Inflammatory macrophage (primary cell): Measurements from ENCODE around the gene ACOT13.
"Not testable (repeated sequence)": the region's sequence is repeated elsewhere in the genome, so short reads cannot be mapped to it uniquely, and the experiment has no call there.

Source experiments
- DNase-seq, 2 donors: peaks; one replicate each; pipeline ENCODE4 v3.0.0-alpha.2; 2020 to 2022

Gene ACOT13

GRCh38 chr6:24692848-24693592 lies 26.1 kb downstream of the ACOT13 start:
- no peak for DNase-seq

GRCh38 chr6:24694198-24694597 lies 27.3 kb downstream of the ACOT13 start:
- DNase-seq = no peak

- DNase-seq = peak; percentile 22 to 59
Measured at GRCh38 chr6:24695635-24696034, 28.8 kb downstream of the ACOT13 start.

DNA sequence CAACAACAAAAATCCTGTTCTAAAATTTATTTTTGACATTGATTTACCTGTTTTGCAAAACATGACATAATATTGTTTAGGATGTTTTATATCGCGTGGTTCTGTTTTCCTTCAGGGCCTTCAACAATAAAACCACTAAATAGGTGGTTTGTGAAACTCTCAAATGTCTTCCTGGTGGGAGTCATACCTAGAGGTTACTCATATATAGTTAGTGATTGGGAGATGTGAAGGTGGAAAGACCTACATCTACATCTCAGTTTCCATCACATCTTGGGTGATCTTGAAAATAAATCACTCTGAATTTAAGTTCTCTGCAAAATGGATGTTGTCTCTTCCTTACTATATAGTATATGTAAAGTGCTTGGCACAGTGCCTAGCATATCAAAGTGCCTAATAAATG lies 29.2 kb downstream of the ACOT13 start:
- no peak for DNase-seq

DNA sequence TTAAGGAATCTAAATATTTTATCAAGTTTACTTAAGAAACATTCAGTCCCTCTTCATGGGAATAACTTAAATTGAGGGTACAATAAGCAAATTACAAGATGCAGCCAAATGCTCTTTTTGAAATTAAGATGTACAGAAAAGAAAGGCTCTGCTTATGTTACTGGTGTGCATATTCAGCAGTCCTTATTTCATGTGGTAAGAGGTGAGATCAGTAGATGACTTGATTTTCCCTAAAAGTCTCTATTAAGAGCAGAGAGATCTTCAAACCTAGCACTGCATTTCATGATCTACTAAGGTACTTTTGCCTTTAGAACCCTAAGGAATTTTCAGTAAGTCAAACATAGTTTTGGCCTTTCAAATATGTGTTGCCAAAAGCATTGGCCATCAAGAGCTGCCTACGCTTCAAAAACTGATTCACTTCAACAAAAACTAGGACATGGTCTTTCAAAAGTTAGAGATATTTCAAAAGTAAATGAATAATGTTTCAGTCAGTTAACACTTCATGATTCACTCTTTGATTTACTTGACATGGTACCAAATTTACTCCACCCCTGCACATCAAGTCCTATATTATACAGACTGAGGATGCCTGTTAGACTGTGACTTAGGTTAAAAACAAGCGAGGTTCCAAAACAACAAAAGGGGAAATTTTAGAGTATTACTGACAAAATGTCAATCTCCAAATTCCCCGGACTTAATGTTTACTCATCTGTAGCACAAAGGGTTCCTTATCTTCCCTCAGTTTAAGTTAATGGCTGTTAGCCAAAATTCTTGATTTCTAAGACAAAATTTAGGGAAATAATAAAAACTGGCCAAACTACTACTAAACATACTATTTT lies 32.9 kb downstream of the ACOT13 start:
- no peak for DNase-seq

DNA sequence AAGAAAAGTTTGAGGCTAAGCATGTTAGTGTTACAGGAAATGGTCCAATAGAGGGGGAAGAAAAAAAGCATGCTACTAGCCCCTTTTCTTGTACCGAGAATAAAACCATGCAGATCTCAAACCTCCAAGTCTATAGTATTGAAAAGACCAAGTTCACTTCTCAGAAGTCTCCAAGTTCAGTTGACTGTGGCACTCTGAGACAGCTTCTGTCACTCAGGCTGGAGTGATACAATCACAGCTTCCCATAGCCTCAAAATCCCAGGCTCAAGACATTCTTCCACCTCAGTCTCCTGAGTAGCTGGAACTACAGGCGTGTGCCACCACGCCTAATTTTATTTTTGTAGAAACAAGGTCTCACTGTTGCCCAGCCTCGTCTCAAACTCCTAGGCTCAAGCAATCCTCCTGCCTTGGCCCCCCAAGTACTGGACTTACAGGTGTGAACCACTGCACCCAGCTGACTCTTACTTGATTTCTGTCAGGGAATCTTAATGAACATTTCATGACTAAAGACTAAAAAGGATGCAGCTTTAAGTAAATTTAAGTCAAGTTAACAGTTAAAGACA lies 35.9 kb downstream of the ACOT13 start:
- DNase-seq = no peak

GRCh38 chr6:24704468-24704867 lies 37.6 kb downstream of the ACOT13 start:
- DNase-seq = no peak

DNA sequence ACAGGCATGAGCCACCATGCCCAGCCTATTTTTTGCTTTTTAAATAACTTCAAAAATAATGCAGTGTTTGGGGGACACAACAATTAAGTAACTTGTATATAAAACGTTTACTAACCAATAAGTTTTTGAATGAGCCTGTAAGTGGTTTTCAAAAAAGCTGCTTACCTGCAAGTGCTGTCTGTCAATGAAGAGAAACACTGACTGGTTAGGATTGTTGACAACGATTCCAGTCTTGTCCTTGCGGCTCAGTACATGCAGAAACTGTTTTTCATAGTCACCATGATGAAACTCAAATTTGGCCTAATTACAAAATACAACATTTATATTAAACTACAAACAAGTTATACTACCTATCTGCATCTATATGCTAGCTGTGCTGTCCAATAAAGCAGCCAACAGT lies 41.7 kb downstream of the ACOT13 start:
- DNase-seq = no peak

- DNase-seq = no peak
Measured at GRCh38 chr6:24709014-24709711, 42.3 kb downstream of the ACOT13 start.

DNA sequence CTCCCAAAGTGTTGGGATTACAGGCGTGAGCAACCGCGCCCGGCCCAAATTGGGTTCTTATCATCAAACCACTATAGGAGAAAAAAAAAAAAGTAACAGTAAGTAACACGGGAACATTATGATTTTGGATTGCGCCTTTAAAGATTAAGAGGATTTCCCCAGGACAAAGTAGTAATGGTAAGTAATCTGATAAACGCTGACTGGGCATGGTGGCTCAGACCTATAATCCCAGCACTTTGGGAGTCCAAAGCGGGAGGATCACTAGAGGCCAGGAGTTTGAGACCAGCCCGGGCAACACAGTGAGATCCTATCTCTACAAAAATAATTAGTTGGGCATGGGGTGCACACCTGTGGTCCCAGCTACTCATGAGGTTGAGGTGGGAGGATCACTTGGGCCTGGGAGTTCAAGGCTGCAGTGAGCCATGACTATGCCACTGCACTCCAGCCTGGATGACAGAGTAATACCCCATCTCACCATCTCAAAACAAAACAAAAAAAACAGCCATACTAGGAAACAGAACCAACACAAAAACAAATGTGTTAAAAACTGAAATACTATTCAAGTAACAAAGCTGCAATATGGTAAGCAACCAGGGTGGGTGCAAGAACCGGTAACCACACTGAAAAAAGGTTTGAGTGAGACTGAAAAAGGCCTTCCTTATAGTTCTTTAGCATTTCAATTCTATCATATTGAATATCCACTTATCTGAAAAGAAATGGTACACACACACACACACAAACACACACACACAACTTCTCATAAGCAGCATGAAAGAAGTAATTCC lies 43.8 kb downstream of the ACOT13 start:
- no peak for DNase-seq

DNA sequence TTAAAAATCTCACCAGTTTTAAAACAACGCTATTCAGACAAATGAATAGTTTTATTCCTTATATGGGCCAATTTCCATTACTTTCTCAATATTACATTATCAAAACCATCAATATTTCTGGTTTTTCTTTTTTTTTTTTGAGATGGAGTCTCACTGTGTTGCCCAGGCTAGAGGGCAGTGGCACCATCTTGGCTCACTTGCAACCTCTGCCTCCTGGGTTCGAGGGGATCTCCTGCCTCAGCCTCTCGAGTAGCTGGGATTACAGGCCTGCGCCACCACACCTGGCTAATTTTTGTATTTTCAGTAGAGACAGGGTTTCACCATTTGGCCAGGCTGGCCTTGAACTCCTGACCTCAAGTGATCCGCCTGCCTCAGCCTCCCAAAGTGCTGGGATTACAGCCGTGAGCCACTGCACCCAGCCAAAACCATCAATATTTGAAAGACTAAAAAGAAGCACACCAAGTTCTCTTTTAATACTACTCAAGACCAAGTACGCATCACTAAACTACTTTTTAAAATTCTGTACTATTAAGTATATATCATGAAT lies 49.8 kb downstream of the ACOT13 start:
- DNase-seq = not testable (repeated sequence)

GRCh38 chr6:24718449-24719124 lies 51.7 kb downstream of the ACOT13 start:
- DNase-seq = peak in 1 of 2 donors; percentile 18

GRCh38 chr6:24719125-24719971 lies 52.5 kb downstream of the ACOT13 start, which contains the start of gene C6orf62:
Gene C6orf62, minus strand, starts transcription at chr6:24719154. Its CDS starts 486 bp downstream, at chr6:24718668.
- DNase-seq = peak; percentile 80 to 89

DNA sequence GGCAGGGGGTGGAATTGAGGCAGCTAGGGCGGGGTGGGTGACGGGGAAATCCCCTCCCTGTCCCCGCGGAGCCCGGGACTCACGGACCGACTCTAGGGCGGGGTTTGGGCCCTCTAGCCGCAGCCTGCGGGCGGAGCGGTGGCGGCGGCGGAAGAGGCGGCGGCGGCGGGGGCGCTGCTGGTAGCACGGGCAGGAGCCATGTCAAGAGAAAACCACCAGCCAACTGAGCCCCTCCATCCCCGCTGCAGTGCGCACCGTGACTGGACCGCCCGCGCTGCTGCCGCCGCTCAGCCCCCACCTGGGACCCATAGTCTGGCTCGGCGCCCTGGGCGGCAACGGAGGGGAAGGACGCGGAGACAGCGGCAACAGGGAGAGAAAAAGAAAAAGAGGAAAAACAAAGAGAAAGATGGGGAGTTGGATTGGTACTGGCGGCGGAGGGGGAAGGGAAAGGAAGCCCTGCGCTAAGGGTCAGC lies 53.3 kb downstream of the ACOT13 start:
- DNase-seq = peak; percentile 77 to 81

DNA sequence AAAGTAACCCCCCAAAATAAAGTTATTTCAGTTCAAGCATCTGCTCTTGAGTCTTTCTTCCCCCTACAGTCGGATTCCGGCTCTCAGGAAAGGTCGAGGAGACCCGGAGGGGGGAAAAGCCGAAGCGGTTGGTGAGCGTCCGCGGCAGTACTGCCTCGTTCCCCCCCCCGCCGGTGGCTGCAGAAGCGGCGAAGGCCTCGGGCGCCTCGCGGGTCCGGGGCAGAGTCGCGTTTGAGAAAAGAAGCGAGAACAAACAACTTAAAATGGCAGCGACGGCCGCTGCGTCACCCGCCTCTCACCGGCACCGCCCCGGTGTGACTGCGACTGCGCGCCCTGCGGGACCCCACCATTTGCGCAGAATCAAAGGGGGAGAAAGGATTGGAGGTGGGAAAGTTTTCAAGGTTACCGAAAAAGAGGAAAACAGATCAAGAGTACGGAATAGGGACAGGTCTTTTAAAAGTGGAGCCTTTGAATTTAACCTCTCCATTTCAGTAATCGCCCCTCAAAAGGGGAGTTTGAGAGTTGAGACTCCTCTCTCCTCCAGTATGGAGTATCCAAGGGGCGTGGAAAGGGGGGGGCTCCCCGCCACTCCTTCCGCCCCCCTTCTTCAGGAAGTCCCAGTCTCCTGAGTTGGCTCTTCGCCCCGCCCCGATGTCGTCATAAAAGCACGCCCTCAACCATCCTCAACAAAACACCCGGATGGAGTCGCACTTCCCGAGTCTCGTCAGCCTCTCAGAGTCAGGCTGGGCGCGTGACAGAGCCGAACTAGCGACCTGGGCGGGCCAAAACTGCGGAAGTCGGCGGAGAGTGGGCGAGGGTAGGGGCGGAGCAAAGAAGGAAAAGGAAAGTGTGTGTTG lies 54.0 kb downstream of the ACOT13 start:
- DNase-seq = peak; percentile 100

DNA sequence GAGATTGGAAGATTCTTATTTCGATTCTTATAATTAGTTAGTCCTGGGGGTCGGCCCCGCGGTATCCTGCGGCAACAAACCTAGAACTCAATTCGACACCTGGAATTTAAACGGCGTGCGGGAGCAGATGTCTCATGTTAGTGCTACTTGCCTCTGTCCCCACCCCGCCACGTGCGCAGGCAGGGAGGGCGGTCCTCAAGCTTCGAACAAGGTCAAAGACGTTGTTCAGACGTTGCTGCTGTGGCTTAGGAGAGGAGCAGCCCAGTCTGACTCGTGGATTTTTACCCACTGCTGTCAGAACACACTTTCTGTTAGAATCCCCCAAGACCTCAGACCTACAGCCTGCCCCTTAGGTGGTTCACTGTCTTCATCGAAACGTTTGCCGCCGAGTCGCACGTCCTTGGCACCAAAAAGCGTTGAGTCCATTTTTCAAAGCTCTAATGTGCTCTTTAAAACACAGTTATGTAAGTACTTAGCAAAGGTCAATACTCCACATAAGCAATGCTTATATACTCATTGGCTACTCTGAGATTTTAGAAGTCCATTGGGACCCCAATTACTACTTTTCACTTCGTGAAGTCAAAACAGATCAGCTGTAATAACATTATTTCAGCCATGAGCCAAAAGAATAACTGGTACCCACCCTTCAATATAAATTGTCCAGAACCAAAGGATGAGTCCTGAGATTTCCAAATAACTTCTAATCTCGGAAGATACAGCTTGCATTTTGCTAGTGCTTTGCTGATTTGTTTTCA lies 54.8 kb downstream of the ACOT13 start:
- peak in 1 of 2 donors; percentile 90 for DNase-seq

GRCh38 chr6:24723270-24723669 lies 56.4 kb downstream of the ACOT13 start:
- no peak for DNase-seq

GRCh38 chr6:24730653-24731052 lies 63.8 kb downstream of the ACOT13 start:
- DNase-seq = not testable (repeated sequence)
